ENCODE measurements around the gene AUTS2. TPM values are rescaled to one million over a fixed set of nuclear protein-coding genes. Genes with fewer than 3 reads are reported as not detected.

AUTS2 gene
- total and polyA plus RNA-seq, 10 donors, result 6.1 to 54.8 (median 29.1) TPM

DNA sequence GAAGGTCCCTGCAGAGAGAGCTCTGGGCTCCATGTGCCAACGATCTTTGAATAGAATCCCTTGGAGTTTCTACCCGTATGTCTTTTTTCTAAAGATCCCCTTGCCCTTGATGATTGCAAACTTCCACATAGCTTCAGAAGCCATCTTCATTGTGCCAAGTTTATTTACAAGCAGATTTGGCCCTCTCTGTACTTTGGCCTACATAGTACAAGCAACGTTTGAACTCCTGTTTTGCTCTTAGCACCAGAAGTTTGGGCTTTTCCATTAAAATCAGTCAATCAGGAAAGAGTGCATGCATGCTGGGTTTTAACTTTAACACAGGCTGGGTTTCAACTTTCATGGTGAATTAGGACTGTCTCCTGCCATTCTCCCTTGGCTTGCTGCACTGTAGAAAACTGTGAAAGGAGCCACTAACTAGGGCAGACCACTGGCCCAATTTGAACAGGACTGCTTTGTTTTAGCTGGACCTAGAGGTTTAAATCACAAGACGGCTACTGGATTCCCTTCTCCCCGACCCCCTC lies 976.1 kb downstream of the AUTS2 start:
- TF ChIP-seq, protein P1, sequence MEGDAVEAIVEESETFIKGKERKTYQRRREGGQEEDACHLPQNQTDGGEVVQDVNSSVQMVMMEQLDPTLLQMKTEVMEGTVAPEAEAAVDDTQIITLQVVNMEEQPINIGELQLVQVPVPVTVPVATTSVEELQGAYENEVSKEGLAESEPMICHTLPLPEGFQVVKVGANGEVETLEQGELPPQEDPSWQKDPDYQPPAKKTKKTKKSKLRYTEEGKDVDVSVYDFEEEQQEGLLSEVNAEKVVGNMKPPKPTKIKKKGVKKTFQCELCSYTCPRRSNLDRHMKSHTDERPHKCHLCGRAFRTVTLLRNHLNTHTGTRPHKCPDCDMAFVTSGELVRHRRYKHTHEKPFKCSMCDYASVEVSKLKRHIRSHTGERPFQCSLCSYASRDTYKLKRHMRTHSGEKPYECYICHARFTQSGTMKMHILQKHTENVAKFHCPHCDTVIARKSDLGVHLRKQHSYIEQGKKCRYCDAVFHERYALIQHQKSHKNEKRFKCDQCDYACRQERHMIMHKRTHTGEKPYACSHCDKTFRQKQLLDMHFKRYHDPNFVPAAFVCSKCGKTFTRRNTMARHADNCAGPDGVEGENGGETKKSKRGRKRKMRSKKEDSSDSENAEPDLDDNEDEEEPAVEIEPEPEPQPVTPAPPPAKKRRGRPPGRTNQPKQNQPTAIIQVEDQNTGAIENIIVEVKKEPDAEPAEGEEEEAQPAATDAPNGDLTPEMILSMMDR (IDR thresholded peaks at IDR 0.05 in 8 of 11, conservative IDR thresholded peaks at IDR 0.05 in 3 of 11), result no peak
- TF ChIP-seq POLR2A (IDR thresholded peaks at IDR 0.05) (no peak), POLR2AphosphoS5 (IDR thresholded peaks at IDR 0.05) (no peak)
- no peaks in the 10 kb centered on the region for H3K9me3 ChIP-seq
- 86 to 95% (median 87%) methylated on average over 5 of the region's 5 CpGs for WGBS, 5 donors
- no peak for DNase-seq
- intact Hi-C loops (cut with DNase I; ENCODE audit: low total_unique reads), result no loop called here
- no peaks in the 10 kb centered on the region for H3K27me3 ChIP-seq (replicated peaks in 1 of 7)
- no peak overlapping the region for H3K27ac ChIP-seq
- H3K4me3 ChIP-seq, result no peak overlapping the region
- peaks cover 0 to under 1% (median 0%) of the 10 kb centered on the region in 6 donors for H3K4me1 ChIP-seq
- H3K36me3 ChIP-seq, result peaks cover 0 to 4% (median 0%) of the 10 kb centered on the region in 6 donors

DNA sequence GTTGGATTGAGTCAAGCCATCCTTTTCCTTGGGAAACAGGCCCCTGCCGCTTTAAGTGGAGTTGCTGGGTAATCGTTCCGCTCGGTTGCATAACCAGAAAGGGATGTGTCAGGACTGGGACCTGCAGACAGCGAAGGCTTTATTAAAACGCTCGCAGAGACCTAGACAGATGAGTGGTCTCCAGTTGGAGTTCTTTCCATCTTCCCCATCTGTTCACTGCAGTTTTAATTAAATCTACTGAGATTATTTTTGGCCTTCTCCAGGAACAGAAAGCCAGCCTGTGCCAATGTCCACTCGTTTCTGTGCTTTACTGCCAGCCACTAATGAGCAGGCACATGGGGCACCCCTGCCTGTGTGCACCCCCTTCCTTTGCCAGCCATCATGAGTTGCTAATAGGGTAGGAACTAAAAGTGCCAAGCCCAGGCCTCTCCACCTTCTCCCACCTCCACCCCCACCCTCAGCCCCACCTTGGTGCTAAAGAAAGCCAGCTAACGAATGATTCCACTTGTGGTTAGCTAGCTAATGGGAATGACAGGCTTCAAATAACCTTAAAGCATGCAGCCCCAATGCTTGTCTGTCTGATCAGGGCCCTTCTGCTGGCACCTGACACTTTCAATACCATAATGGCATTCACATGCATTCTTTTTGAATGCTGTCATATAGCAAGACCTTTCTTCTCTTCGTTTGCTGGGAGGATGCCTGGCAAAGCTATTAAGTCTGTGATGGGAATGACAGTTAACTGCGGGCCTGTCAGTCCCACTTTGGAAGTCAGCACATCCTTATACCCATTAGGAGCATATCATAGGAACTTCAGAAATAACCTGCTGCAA lies 976.9 kb downstream of the AUTS2 start:
- no peak for DNase-seq
- Histone ChIP-seq H3K4me3 (no peak overlapping the region), H3K36me3 (no peaks in the 10 kb centered on the region), H3K27ac (no peak overlapping the region), H3K4me1 (peaks cover 0 to 7% (median 0%) of the 10 kb centered on the region in 6 donors), H3K9me3 (no peaks in the 10 kb centered on the region), H3K27me3 (replicated peaks in 1 of 7) (no peaks in the 10 kb centered on the region)
- intact Hi-C loops (cut with DNase I; ENCODE audit: low total_unique reads), result no loop called here
- 73 to 86% (median 76%) methylated on average over 11 of the region's 11 CpGs for WGBS, 5 donors
- TF ChIP-seq POLR2AphosphoS5 (IDR thresholded peaks at IDR 0.05), result no peak
- TF ChIP-seq, protein P1 (IDR thresholded peaks at IDR 0.05 in 8 of 11, conservative IDR thresholded peaks at IDR 0.05 in 3 of 11), result no peak
- no peak for TF ChIP-seq POLR2A (IDR thresholded peaks at IDR 0.05)

- intact Hi-C loops (cut with DNase I; ENCODE audit: low total_unique reads), result no loop called here
- Histone ChIP-seq H3K36me3 (no peaks in the 10 kb centered on the region), H3K27ac (no peak overlapping the region), H3K9me3 (no peaks in the 10 kb centered on the region), H3K4me1 (peaks cover 0 to 11% (median 0%) of the 10 kb centered on the region in 6 donors), H3K4me3 (no peak overlapping the region), H3K27me3 (replicated peaks in 1 of 7) (no peaks in the 10 kb centered on the region)
- no peak for DNase-seq
- 43 to 97% (median 76%) methylated on average over 2 of the region's 2 CpGs for WGBS, 5 donors
- TF ChIP-seq, protein P1 (IDR thresholded peaks at IDR 0.05 in 8 of 11, conservative IDR thresholded peaks at IDR 0.05 in 3 of 11), result no peak
- TF ChIP-seq POLR2AphosphoS5 (IDR thresholded peaks at IDR 0.05), result no peak
These were observed 978.8 kb downstream of the AUTS2 start for GRCh38 chr7:70577078-70577477.

DNA sequence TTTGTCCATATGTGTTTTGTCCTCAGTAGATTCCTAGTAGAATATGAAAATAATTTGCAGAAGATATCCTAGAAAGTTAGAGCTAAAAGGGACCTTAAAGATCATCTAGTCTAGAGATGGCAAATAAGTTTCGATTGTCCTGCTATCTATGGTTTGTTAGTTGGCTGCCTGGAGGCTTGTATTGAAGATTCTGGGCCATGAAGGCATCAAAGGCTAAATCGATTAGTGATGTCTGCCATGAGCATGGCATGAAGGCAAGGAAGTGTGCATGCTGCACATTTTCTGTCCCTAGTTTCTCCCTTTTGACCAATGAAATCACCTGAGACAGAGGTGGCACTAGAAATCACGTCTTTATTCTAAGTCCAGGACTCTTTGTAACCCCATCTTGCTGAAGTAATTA lies 979.9 kb downstream of the AUTS2 start:
- H3K36me3 ChIP-seq, result no peaks in the 10 kb centered on the region
- no peaks in the 10 kb centered on the region for H3K27me3 ChIP-seq (replicated peaks in 1 of 7)
- intact Hi-C loops (cut with DNase I; ENCODE audit: low total_unique reads), result no loop called here
- peaks cover 0 to 11% (median 0%) of the 10 kb centered on the region in 6 donors for H3K4me1 ChIP-seq
- no peak overlapping the region for H3K4me3 ChIP-seq
- WGBS, 5 donors, result 82 to 96% (median 86%) methylated on average over 3 of the region's 3 CpGs
- no peak overlapping the region for H3K27ac ChIP-seq
- TF ChIP-seq, protein P1 (IDR thresholded peaks at IDR 0.05 in 8 of 11, conservative IDR thresholded peaks at IDR 0.05 in 3 of 11), result no peak
- TF ChIP-seq POLR2AphosphoS5 (IDR thresholded peaks at IDR 0.05), result no peak
- no peak for TF ChIP-seq POLR2A (IDR thresholded peaks at IDR 0.05)
- no peak for DNase-seq
- H3K9me3 ChIP-seq, result no peaks in the 10 kb centered on the region

Data from spleen (tissue), 11 donors.